Heart left ventricle (tissue), 13 donors: ENCODE measurements around the gene CHIT1.

ENCODE experiments used
- POLR2A ChIP-seq, 2 donors: fragments of 450-650 bp; IDR thresholded peaks; one replicate each; pipeline ENCODE4 v1.6.1; 2017; ENCODE audit warnings: antibody characterized with exemption in 2 of 2, mild to moderate bottlenecking in 2 of 2, moderate library complexity in 2 of 2
- TF ChIP-seq, protein P1 (sequence below), 12 donors: fragments of 200-600 bp; sonication (generic) in 4 of 12; IDR thresholded peaks; one replicate each; pipeline versions ENCODE4 v1.5.0 to v1.8.0; 2018 to 2022; ENCODE audit warnings: antibody characterized with exemption in 12 of 12, mild to moderate bottlenecking in 5 of 12
- donor health status: ischemic (EF 13 %, LVEDD 7.1; RV severe dilation, severe dysfunction).
- donor health status: DM: no; HTN: yes; CAD: no.
- donor health status: DM: no; HTN: no; CAD: no.
- donor health status: ischemic (EF 25% LVEDD 6.9; RV normal size, moderate dysfunction).
- donor health status: ischemic (EF 25% LVEDD 5.7; RV mildly dilated, moderate dysfunction).
- donor health status: ischemic (EF 35%, LVEDD 5.7; RV mildly dilated, moderate dysfunction).
- donor health status: nonischemic (EF 11% LVEDD 7.7; RV severe dilation, severe dysfunction).
- donor health status: DM: yes; HTN: yes; CAD: no.
- donor health status: PGD.
- donor health status: ischemic (EF 29% LVEDD 5.4; RV normal size, mild dysfunction).
- donor health status: nonischemic (EF 23%, LVEDD 6.1; RV moderate dilation, normal function).

DNA sequence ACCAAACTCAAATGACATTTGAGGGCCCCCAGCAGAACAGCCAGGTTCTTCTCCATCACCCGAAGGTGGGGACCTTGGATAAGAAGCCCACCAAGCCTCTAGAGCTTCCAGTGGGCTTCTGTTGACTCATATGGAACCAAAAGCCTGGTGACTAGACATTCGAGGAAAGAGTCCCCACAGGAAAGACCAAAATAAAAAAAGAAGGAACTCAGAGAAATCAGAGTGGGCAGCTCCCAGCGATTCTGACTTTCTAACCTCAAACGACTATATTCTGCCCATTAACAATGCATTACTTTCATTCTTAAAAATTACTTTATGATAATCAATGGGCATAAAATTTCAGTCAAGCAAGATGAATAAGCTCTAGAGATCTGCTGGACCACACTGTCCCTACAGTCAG lies 9.6 kb upstream of the CHIT1 start:
- TF ChIP-seq, protein P1, sequence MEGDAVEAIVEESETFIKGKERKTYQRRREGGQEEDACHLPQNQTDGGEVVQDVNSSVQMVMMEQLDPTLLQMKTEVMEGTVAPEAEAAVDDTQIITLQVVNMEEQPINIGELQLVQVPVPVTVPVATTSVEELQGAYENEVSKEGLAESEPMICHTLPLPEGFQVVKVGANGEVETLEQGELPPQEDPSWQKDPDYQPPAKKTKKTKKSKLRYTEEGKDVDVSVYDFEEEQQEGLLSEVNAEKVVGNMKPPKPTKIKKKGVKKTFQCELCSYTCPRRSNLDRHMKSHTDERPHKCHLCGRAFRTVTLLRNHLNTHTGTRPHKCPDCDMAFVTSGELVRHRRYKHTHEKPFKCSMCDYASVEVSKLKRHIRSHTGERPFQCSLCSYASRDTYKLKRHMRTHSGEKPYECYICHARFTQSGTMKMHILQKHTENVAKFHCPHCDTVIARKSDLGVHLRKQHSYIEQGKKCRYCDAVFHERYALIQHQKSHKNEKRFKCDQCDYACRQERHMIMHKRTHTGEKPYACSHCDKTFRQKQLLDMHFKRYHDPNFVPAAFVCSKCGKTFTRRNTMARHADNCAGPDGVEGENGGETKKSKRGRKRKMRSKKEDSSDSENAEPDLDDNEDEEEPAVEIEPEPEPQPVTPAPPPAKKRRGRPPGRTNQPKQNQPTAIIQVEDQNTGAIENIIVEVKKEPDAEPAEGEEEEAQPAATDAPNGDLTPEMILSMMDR (IDR thresholded peaks at IDR 0.05), result no peak
- no peak for TF ChIP-seq POLR2A (IDR thresholded peaks at IDR 0.05)
